ENCODE results near the gene TMEM81. TPM values are rescaled to one million over a fixed set of nuclear protein-coding genes. Genes with fewer than 3 reads are reported as not detected.

The TMEM81 gene
- total RNA-seq, 3 donors from 2014 or later (not counting 1 experiment from before 2014, with no cell fraction given), result 1.8 to 3.5 (median 2.5) TPM

GRCh38 chr1:205065666-205066065 is 18.6 kb downstream of the TMEM81 start:
- no peak overlapping the region for H3K4me3 Mint-ChIP-seq
- H3K36me3 ChIP-seq (ENCODE audit: control insufficient read depth, insufficient read depth, low read length), result no peaks in the 10 kb centered on the region
- H3K36me3 Mint-ChIP-seq, result no peaks in the 10 kb centered on the region
- no peak for DNase-seq
- intact Hi-C loops (cut with micrococcal nuclease), result loop anchor here (10.0 kb wide), 2 partner anchors 91 to 179 kb away; no protein-coding TSS in a partner anchor
- no peak for TF ChIP-seq CTCF (IDR thresholded peaks at IDR 0.05)
- no peak overlapping the region for H3K27ac ChIP-seq (ENCODE audit: low read length)
- WGBS (ENCODE audit: insufficient coverage), result 95% methylated on average over 14 of the region's 14 CpGs
- H3K27me3 ChIP-seq (ENCODE audit: control insufficient read depth, insufficient read depth, low read length), result no peaks in the 10 kb centered on the region
- H3K4me1 Mint-ChIP-seq, result no peaks in the 10 kb centered on the region
- no peaks in the 10 kb centered on the region for H3K9me3 Mint-ChIP-seq
- no peak for ATAC-seq
- no peak overlapping the region for H3K4me3 ChIP-seq (ENCODE audit: low read length)
- no peak overlapping the region for H3K27ac Mint-ChIP-seq
- no peaks in the 10 kb centered on the region for H3K9me3 ChIP-seq (ENCODE audit: control insufficient read depth, insufficient read depth, low read length)
- peaks cover 6% of the 10 kb centered on the region for H3K4me1 ChIP-seq (ENCODE audit: control insufficient read depth, insufficient read depth, low read length)
- H3K27me3 Mint-ChIP-seq (ENCODE audit: low read depth in 2 of 2), result peaks cover 0 to 4% of the 10 kb centered on the region in 2 donors

- intact Hi-C loops (cut with micrococcal nuclease), result loop anchor here (10.0 kb wide), 2 partner anchors 90 to 180 kb away; no protein-coding TSS in a partner anchor
- no peaks in the 10 kb centered on the region for H3K9me3 ChIP-seq (ENCODE audit: control insufficient read depth, insufficient read depth, low read length)
- no peak overlapping the region for H3K27ac Mint-ChIP-seq
- no peaks in the 10 kb centered on the region for H3K4me1 Mint-ChIP-seq
- no peak overlapping the region for H3K4me3 Mint-ChIP-seq
- no peak overlapping the region for H3K4me3 ChIP-seq (ENCODE audit: low read length)
- H3K9me3 Mint-ChIP-seq, result no peaks in the 10 kb centered on the region
- no peak for DNase-seq
- H3K27me3 ChIP-seq (ENCODE audit: control insufficient read depth, insufficient read depth, low read length), result no peaks in the 10 kb centered on the region
- no peaks in the 10 kb centered on the region for H3K36me3 Mint-ChIP-seq
- no peak overlapping the region for H3K27ac ChIP-seq (ENCODE audit: low read length)
- H3K27me3 Mint-ChIP-seq (ENCODE audit: low read depth in 2 of 2), result peaks cover 0 to 4% of the 10 kb centered on the region in 2 donors
- ATAC-seq, result no peak
- 82% methylated on average over 9 of the region's 9 CpGs for WGBS (ENCODE audit: insufficient coverage)
- TF ChIP-seq CTCF (IDR thresholded peaks at IDR 0.05), result no peak
- no peaks in the 10 kb centered on the region for H3K36me3 ChIP-seq (ENCODE audit: control insufficient read depth, insufficient read depth, low read length)
- peaks cover 6% of the 10 kb centered on the region for H3K4me1 ChIP-seq (ENCODE audit: control insufficient read depth, insufficient read depth, low read length)
These were observed 19.4 kb downstream of the TMEM81 start for GRCh38 chr1:205064741-205065316.

DNA sequence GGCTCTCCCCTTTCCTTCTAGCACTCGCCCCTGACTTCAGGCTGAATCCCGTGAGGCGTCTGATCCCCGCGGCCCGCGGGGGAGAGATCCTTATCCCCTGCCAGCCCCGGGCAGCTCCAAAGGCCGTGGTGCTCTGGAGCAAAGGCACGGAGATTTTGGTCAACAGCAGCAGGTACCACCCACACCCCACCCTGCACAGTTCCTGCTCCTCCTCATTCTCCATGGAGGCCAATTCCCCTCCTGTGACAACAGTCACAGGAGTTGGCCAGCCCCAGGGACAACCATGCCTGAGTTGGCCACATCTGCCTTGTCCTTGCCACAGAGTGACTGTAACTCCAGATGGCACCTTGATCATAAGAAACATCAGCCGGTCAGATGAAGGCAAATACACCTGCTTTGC is 20.0 kb downstream of the TMEM81 start:
- Mint-ChIP-seq H3K36me3 (no peaks in the 10 kb centered on the region), H3K9me3 (no peaks in the 10 kb centered on the region), H3K4me1 (no peaks in the 10 kb centered on the region), H3K4me3 (no peak overlapping the region), H3K27me3 (ENCODE audit: low read depth in 2 of 2) (peaks cover 0 to 4% of the 10 kb centered on the region in 2 donors), H3K27ac (no peak overlapping the region)
- ATAC-seq (no peak), DNase-seq (no peak)
- peaks cover 6% of the 10 kb centered on the region for H3K4me1 ChIP-seq (ENCODE audit: control insufficient read depth, insufficient read depth, low read length)
- H3K27ac ChIP-seq (ENCODE audit: low read length), result no peak overlapping the region
- H3K27me3 ChIP-seq (ENCODE audit: control insufficient read depth, insufficient read depth, low read length), result no peaks in the 10 kb centered on the region
- H3K9me3 ChIP-seq (ENCODE audit: control insufficient read depth, insufficient read depth, low read length), result no peaks in the 10 kb centered on the region
- intact Hi-C loops (cut with micrococcal nuclease), result loop anchor here (10.0 kb wide), 2 partner anchors 90 to 180 kb away; no protein-coding TSS in a partner anchor
- no peaks in the 10 kb centered on the region for H3K36me3 ChIP-seq (ENCODE audit: control insufficient read depth, insufficient read depth, low read length)
- no peak for TF ChIP-seq CTCF (IDR thresholded peaks at IDR 0.05)
- no peak overlapping the region for H3K4me3 ChIP-seq (ENCODE audit: low read length)
- 90% methylated on average over 11 of the region's 11 CpGs for WGBS (ENCODE audit: insufficient coverage)

- Histone ChIP-seq H3K4me1 (ENCODE audit: control insufficient read depth, insufficient read depth, low read length) (peaks cover 6% of the 10 kb centered on the region), H3K27me3 (ENCODE audit: control insufficient read depth, insufficient read depth, low read length) (no peaks in the 10 kb centered on the region), H3K9me3 (ENCODE audit: control insufficient read depth, insufficient read depth, low read length) (no peaks in the 10 kb centered on the region), H3K27ac (ENCODE audit: low read length) (no peak overlapping the region), H3K4me3 (ENCODE audit: low read length) (no peak overlapping the region), H3K36me3 (ENCODE audit: control insufficient read depth, insufficient read depth, low read length) (no peaks in the 10 kb centered on the region)
- Mint-ChIP-seq H3K36me3 (no peaks in the 10 kb centered on the region), H3K4me3 (no peak overlapping the region), H3K27ac (no peak overlapping the region), H3K9me3 (no peaks in the 10 kb centered on the region), H3K27me3 (ENCODE audit: low read depth in 2 of 2) (peaks cover 0 to 4% of the 10 kb centered on the region in 2 donors), H3K4me1 (no peaks in the 10 kb centered on the region)
- 88% methylated on average over 3 of the region's 3 CpGs for WGBS (ENCODE audit: insufficient coverage)
- ATAC-seq (no peak), DNase-seq (no peak)
- intact Hi-C loops (cut with micrococcal nuclease), result loop anchor here (10.0 kb wide), 2 partner anchors 88 to 182 kb away; no protein-coding TSS in a partner anchor
- TF ChIP-seq CTCF (IDR thresholded peaks at IDR 0.05), result no peak
These were observed 21.4 kb downstream of the TMEM81 start for GRCh38 chr1:205062895-205063294.
